GM15510 (cell line): ENCODE results near the gene STX8.

ENCODE experiments used
- POLR2A ChIP-seq: IDR thresholded peaks from 3 replicates; pipeline ENCODE4 v1.6.1; 2011; ENCODE audit warnings: borderline replicate concordance; ENCODE audit not compliant: insufficient read length; ENCODE audit errors: extremely low read depth

STX8 gene

DNA sequence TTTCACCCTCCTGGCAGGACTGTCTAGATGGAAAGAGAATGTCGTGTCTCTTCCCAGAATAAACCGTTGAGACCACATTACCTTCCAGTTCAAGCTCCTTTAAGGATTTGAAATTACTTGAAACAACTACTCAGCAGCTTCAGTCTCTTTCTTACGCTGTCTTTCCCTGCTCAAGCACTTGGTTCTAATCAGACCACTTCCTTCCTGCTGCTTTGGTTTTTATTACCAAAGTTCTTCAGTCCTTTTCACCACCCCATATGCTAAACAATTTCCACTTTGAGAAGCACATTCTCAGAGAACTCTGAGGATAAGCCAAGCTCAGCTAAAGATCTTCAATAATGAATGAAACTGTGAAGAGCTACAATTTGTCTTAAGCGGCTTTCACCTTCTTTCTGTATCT lies 105.4 kb downstream of the STX8 start:
- TF ChIP-seq POLR2A: no peak

DNA sequence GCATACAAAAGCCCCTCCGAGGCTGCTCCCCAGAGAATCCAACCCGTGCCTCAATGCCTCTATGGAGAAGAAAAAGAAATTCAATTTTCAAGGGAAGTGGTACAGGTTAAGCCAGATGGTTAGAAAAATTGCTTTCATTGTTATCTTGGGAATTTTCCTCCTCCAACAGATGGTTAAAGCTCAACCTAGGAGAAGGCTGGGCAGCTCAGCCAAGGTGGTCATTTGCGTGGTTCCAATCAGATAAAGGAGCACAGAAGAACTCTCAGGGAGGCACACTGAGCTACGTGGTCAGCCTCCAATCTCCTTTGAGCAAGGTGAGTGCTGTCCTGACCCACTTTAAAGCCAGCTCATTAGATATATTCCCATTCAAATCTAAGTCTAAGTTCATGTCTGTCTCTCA lies 106.7 kb downstream of the STX8 start:
- no peak for TF ChIP-seq POLR2A

DNA sequence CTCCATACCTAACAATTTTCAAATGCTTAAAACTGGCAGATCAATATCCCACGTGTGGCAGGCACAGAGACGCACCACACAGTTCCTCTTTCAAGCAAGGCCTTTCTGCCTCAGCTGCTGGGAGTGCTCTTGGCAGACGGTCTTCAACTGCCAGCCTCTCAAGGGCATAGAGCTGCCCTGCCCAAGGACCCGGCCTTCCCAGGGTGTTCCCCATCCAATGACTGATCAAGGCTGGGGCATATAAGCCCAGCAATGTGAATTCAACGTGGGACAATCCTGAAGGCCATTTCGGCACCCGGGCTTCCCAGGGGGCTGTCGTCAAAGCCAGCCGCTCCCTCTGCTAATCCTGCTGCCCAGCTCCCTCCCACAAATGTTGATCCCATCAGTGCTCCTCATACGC lies 107.1 kb downstream of the STX8 start:
- TF ChIP-seq POLR2A: no peak

DNA sequence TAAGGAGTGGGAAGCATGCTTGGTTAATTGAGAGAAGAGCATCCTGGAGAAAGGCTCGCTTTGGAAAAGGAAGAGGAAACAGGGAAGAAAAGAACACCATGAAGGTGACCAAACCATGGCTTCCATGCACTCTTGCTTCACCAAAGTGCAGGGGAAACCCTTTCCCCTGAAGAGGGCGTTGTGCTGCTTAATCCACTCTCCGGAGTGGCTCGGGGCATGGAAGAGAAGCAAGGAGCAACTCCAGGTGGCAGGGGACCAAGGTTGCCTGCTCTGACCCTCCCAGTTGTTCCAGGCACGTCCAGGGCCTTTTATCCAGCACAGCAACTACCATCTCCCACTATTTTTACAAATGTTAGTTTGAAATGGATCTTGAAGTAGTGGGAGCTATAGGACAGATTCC lies 108.1 kb downstream of the STX8 start:
- no peak for TF ChIP-seq POLR2A

DNA sequence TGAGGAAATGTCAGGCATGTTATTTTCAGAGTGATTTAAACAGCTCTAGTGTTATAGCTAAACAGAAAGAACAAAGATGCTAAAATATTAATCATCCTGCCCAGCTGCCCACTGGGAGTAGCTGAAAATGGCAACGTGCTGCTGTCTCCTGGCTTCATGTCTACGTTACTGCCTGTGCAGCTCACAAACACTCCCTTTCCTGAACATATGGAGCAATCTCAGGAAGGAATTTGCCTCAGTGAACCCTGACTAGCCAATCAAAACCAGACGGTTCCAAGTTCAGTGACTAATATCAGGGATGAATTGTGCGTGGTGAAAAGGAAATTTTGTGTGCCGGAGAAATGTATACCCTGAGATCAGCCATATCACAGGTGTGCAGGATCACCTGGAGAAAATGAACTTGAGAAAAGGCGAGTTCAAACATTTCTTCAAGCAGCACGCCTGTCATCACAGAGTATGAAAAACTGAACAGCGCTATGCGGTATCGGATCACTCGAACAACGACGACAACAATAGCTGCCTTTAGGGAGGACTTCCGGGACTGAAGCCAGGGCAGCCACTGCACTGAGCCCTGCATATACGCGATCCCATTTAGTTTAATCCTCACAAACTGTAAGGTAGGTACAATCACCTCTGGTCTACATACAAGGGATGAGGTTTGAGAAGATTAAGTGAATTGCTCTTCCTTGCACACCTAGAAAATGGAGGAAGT lies 110.3 kb downstream of the STX8 start:
- TF ChIP-seq POLR2A: no peak

DNA sequence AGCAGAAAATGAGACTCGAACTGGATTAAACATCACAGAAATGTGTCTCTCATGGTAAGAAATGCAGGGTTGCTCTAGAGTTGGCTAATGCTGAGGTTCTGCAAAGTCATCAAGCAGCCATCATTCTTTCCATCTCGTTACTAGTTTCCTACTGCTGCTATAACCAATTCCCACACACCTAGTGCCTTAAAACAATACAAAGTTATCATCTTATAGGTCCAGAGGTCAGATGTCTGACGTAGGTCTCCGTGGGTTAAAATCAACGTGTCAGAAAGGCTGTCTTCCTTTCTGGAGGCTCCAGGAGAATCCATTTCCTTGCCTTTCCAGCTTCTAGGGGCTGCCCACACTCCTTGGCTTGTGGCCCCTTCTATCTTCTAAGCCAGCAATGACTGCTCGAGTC lies 118.6 kb downstream of the STX8 start:
- TF ChIP-seq POLR2A: no peak

DNA sequence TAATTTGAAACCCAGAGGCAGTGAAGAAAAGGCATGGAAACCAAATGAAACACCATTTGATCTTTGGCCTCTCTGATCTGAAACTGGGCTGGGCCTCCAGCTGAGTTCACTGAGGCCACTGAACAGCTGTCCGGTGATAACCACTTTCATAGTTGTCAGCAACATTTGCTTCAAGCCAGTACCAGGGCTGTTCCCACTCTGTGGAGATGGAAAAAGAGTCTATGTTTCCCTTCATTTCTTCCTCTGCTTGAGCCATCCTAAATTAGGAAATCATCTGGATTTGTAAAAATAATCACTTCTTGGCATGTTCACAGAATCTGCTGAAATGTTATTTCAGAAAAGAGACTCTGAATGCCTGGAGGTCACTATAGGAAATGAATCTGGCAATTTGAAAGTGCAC lies 119.3 kb downstream of the STX8 start:
- TF ChIP-seq POLR2A: no peak

DNA sequence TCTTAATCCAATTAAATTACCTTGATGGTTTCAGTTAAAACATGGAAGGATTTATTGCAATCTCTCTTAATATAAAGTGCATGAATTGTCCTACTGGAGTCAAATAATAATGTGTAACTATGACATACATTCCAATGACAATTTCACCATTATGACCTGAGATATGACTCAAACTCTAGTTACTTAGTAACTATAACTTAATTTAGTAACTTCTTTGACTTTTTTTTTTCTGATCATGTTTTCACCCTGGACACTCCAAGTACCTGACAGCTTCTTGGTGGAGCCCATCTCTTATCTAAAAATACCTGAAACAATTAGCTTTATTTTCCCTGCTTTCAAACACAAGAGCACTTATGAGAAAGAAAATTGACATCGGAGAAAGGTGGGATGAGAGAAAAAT lies 123.7 kb downstream of the STX8 start:
- TF ChIP-seq POLR2A: no peak

DNA sequence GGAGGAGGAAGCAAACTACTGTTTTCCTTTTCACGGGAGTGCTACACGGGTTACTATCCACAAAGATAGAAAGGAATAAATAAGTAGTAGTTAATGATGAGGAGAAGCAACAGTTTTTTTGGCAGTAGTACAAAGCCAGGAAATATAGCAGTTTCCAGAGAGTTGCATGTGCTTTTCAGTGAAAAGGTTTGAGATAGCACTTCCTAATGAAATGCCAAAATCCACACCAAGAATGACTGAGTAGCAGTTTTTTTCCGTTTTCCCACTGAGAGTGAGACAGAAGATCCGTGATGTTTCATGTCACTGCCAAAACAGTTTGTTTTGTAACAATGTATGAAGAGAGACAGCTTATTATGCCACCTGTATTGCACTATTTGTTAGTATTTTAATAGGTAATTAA lies 129.1 kb downstream of the STX8 start:
- TF ChIP-seq POLR2A: no peak

DNA sequence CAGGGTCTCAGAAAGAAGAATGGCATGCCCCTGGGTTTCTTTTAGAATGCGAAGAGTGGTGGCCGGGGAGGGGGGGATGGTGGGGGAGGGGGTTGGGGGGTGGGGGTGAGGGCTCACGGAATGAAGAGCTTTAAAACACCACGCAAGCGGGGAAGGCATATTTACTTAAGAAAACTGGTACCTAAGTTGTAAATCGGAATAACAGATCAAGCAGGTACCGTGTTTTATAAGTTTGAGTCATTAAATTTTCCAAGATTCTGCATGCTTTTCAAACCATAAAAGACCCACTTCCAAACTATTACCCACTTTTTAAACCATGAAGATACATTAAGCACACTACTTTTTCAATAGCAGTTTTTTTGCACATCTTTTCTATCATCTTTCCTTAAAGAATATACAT lies 130.2 kb downstream of the STX8 start:
- TF ChIP-seq POLR2A: no peak

DNA sequence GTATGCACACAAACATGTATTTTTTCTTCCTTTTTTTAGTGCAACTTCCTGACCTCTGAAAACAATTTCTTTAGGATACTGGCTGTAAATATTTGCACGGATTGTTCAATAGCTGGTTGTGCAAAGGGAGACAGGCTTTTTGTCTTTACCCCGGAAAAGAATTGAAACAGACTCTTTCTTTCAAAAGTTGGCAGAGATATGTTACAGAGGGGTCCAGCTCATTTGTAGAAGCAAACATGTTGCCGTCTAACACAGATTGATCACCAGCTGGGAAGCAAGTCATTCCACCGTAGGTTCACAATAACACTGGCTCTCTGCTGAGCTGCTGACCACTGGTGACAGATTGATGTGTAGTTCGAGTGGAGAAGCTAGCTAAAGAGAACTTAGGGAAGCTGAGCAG lies 130.9 kb downstream of the STX8 start:
- no peak for TF ChIP-seq POLR2A

DNA sequence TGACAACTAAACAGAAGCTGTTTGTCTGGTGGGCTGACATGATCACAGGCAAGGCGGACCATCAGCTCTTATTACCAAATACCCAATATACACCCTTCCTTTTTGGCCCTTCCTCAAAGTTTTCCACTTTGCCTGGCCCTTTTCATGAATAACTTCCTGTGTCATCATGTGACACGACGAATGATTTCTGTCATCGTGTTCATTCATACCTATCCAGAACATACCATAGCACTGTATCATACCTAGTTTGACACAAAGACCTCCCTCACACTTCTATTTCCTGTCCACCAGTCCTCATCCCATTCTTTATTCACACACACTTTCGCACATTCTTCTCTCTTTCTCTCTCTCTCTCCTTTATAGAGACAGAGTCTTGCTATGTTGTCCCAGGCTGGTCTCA lies 131.8 kb downstream of the STX8 start:
- TF ChIP-seq POLR2A: no peak

DNA sequence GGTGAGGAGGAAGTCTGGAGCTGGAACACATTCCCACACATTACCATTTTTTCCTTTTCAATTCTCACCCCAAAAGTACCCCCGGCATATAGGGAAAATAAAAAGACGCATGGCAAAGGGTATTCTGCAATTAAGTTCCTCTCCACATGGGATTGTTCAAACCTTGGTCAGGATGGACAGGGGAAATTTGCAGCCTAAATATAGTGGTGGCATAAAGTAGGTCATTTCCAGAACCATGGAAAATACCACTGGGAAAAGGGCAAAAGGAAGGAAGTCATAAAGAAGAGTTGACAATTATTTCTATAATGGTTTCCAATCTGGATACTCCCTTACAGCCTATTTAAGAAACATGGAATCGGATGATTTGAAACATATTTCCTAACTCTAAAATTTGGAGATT lies 135.8 kb downstream of the STX8 start:
- no peak for TF ChIP-seq POLR2A

DNA sequence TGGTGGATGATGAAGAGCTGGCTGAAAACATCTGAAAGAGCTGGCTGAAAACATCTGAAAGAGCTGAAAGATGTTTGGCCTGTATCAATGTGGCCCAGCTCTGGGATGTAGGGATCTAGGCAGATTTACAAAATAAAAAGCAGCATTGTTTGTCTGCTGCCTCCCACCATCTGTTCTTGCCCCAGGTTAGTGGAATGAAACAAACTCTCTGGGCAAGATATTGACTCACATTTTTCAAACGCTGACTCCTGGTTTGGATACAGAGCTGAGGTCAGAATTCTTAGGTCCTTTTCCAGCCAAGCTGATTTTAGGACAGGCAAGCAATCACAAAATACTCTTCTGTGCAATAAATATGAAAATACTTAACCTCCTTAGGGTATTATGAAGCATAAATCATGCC lies 139.0 kb downstream of the STX8 start:
- TF ChIP-seq POLR2A: no peak

DNA sequence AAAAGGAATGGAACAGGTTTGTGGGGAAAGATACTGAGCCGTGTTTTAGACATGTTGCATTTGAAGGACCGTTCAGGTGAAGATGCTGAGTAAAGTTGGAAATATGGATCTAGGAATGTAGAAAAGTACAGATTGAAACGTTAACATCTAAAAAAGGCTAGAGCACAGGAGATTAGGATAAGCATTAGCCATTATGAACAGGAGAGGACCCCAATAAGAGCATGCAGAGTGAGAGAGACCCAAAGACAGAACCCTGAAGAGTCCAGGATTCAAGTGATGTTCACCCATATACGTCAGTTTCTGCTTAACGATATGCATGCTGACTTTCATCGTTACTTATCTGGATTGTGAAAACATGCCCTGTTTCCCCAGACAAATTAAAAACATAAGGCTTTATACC lies 140.5 kb downstream of the STX8 start:
- no peak for TF ChIP-seq POLR2A

DNA sequence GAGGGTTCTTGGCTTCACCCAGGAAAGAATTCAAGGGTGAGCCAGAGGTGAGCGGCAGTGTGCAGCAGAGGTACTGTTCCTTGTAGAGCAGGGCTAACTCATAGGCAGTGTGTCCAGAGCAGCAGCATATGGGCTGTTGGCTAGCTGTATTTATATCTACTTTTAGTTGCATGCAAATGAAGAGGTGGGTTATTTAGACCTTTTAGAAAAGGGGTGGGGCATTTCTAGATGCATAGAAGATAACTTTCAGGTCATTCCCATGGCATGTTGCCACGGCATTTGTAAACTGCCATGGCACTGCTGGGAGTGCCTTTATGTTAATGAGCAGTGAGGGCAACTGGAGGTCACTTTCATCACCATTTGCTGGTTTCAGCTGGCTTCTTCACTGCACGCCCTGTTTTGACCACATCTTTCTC lies 141.0 kb downstream of the STX8 start:
- no peak for TF ChIP-seq POLR2A

DNA sequence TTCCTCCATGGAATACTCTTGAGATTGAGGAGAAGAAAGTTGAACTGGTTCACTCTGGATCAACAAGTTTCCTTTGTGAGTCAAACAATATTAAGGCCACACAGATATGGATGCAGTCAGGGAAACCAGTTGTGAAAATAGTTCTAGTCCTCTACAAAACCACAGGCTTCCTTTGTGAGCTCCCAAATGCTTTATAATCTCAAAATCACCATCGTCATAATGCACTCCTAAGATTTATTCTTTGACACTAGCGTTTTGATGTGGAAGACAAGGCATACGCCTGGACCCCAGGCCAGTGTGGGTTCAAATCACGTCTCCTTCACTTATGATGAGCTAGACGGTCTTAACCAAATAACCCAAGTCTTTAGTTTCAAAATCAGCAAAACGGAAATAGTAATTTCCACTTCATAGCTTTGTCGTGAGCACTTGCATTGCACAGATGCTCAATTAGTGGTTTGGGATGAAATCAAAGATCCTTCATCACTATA lies 142.6 kb downstream of the STX8 start:
- no peak for TF ChIP-seq POLR2A

DNA sequence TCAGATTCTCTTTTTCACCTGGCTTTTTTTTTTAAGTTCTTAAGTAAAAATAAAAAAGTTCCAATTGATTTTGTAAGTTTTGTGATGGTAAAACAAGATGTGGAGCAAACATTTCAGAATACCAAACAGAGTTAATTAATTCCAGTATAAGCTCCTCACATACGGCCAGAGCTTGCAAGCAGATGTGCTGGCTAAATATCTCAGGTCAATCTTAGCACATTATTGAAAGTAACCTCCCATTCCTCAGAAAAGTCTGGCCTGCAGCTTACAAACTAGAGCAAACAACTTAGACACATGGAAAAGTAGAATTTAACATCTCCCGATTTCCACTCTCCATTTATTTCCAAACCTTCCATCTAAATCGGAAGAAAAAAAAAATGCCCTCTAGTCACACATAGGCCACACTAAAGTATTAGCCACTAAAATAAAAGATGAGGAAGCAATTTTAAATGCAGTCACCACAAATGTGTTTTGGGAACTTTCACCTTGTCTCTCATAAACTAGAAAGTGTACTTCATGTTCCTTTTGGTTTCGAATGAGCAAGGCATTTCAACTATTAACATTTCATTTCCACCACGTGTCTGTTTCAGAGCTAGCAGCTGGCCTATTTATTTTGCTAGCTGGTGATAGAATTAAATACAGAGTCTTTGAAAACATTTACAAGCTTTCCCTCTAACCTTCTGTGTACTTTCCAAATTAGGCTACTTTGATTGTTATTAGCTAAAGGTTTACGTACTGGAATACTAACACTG lies 143.3 kb downstream of the STX8 start:
- TF ChIP-seq POLR2A: no peak
